GM19397 (cell line): ENCODE results near the gene TENM4.
"Not testable (repeated sequence)": the region's sequence is repeated elsewhere in the genome, so short reads cannot be mapped to it uniquely, and the experiment has no call there.

Experiments
- ATAC-seq: cut with Tn5 transposase; IDR thresholded peaks from one replicate; pipeline ENCODE4 v1.9.1; 2021; ENCODE audit warnings: mild to moderate bottlenecking, moderate library complexity; ENCODE audit not compliant: unreplicated experiment

TENM4 gene

DNA sequence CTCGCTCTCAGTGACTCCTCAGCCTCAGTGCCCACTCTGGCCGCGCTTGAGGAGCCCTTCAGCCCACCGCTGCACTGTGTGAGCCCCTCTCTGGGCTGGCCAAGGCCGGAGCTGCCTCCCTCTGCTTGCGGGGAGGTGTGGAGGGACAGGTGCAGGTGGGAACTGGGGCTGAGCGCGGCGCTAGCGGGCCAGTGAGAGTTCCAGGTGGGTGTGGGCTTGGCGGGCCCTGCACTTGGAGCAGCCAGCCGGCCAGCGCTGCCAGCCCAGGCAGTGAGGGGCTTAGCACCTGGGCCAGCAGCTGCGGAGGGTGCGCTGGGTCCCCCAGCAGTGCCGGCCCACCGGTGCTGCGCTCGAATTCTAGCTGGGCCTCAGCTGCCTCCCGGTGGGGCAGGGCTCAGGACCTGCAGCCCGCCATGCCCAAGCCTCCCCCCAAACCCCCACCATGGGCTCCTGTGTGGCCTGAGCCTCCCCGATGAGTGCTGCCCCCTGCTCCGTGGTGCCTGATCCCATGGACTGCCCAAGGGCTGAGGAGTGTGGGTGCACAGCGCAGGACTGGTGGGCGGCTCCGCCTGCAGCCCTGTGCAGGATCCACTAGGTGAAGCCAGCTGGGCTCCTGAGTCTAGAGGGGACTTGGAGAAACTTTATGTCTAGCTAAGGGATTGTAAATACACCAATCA, 802.0 kb downstream of the TENM4 start:
- no peak for ATAC-seq

GRCh38 chr11:78637527-78637926, 803.3 kb downstream of the TENM4 start:
- not testable (repeated sequence) for ATAC-seq

GRCh38 chr11:78635814-78636506, 804.9 kb downstream of the TENM4 start:
- ATAC-seq = no peak

DNA sequence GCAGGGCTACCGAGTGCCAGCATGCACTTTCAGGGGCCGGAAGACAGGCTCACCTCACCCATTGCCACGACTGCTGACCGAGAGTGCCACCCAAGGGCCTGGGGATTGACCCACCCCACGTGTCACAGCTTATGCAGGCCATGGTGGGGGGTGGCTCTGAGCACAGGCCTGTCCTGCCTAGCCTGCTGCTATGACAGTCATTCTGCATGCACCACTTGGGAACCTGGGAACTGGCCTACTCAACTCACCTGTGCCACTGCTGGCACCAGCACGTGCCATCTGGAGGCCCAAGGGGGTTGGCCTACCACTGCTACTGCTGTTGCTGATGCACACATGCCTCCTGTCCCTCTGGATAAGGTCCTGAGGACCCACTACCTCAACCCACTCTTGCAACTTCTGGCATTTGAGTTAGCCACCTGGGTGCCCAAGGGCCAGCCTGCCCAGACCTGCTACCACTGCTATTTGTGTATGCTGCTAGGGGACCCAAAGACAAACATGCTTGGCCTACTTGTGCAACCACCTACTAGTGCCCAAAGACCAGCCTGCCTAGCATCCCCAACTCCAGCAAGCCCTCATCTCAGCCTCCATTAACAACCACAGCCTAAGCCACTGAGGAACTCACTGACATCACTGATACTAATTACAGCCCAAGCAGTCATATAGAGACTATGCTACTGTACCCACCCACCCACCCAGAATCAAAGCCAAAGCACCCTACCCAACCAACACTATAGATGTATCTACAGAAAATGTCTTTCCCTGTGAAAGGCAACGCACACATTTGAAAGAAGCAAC, 807.1 kb downstream of the TENM4 start:
- ATAC-seq = no peak

- ATAC-seq = no peak
Measured at GRCh38 chr11:78630561-78631303, 810.1 kb downstream of the TENM4 start.

GRCh38 chr11:78630155-78630554, 810.7 kb downstream of the TENM4 start:
- no peak for ATAC-seq

DNA sequence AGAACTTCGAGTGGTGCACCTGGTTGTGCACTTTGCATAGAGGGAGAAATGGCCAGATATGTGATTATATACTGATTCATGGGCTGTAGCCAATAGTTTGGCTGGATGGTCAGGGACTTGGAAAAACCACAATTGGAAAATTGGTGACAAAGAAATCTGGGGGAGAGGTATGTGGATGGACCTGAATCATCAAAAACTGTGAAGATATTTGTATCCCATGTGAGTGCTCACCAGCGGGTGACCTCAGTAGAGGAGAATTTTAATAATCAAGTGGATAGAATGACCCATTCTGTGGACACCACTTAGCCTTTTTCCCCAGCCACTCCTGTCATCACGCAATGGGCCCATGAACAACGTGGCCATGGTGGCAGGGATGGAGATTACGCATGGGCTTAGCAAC, 818.2 kb downstream of the TENM4 start:
- no peak for ATAC-seq

GRCh38 chr11:78620159-78620558, 820.7 kb downstream of the TENM4 start:
- no peak for ATAC-seq

DNA sequence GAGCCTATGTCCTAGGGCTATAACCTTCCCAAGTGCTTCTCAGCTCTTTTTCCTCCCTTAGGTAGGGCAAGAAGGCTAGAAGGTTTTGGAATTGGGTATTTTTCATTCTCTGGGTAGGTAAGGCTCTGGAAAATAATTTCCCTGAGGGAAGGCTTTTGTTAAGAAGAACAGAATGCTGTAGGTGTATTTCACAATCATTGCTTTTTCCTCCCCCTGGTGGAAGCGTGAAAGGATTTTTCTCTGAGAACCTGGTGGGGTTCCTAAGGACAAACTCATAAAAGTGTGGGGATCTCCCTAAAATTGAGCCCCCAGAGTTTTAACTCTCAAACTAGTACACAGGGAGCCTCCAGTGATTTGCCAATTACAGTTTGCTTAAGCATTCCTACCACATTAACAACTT, 825.1 kb downstream of the TENM4 start:
- no peak for ATAC-seq

- no peak for ATAC-seq
Measured at GRCh38 chr11:78613378-78613813, 827.4 kb downstream of the TENM4 start.

- no peak for ATAC-seq
Measured at GRCh38 chr11:78612721-78613377, 828.0 kb downstream of the TENM4 start.

- not testable (repeated sequence) for ATAC-seq
Measured at GRCh38 chr11:78609321-78609720, 831.5 kb downstream of the TENM4 start.

DNA sequence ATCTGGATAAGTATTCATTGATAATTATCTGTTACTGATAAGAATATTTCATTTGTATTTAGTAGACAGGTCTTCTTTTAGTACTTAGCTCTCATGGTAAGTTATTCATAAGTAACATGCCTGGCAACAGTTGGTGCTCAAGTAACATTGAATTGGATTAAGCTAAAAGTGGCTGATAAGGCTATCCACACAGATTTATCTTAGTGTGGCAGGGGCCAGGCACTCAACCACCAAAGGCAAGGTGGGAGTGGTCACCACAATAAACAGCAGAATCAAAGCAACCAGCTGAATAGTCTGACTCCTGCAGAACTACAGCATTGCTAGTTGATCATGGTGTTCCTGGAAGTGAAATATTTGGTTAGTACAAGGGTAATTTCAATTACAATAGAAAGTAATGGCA, 833.1 kb downstream of the TENM4 start:
- no peak for ATAC-seq

GRCh38 chr11:78606667-78607066, 834.2 kb downstream of the TENM4 start:
- ATAC-seq = no peak

DNA sequence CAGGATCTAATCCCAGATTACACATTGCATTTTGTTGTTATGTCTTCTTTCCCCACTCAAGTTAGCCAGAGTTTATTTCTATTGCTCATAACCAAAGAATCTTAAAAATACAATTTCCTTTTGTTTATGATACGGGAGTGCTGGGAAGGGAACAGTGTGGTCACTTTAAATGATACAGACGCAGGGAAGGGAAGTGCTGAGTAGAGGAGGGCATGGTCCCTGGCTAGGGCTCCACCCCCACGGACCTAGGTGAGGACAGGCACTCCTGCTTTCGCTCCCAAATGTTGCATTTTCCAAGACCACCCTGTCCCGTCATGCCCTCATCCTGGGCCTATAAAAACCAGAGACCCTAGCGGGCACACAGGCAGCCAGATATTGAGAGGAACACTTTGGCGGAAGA, 835.5 kb downstream of the TENM4 start:
- ATAC-seq = no peak

DNA sequence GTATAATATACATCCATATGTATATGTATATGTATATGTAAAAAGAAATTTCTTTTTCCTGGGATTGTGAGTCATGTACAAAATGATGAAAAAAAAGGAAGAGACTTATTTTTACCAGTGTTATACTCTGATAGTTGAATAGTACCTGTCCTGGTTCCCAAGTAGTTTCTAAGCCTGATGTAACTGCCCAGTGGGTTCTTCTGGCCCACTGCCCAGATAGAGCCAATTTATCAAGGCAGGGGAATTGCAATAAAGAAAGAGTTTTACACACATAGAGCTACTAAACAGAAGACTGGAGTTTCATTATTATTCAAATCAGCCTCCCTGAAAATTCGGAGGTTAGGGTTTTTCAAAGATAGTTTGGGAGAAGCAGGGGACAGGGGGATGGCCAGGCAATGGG, 837.0 kb downstream of the TENM4 start:
- no peak for ATAC-seq
